BJ (cell line): ENCODE measurements around the gene CELSR2. TPM values are rescaled to one million over a fixed set of nuclear protein-coding genes. Genes with fewer than 3 reads are reported as not detected.
"Not testable (repeated sequence)": the region's sequence is repeated elsewhere in the genome, so short reads cannot be mapped to it uniquely, and the experiment has no call there.

Experiments
- CTCF ChIA-PET: fragments of 350-600 bp; formaldehyde crosslinking; extraction: SDS; loops from one replicate; lab custom pipeline; 2021; ENCODE audit warnings: antibody characterized with exemption, inconsistent platforms; lab: Yijun Ruan, JAX
- POLR2A ChIA-PET: fragments of 300-600 bp; sonication (Branson Sonifier 250); formaldehyde crosslinking; extraction: SDS; loops from one replicate; lab custom pipeline; 2021; ENCODE audit warnings: antibody characterized with exemption; lab: Charles Lee
- DNase-seq: peaks from one replicate; pipeline ENCODE4 v3.0.0-alpha.2; 2011; ENCODE audit warnings: low read depth
- H3K27me3 ChIP-seq: 2 replicates; pipeline ENCODE4 v1.6.0; 2011; ENCODE audit warnings: low read length; ENCODE audit not compliant: control insufficient read depth, insufficient read depth
- H3K36me3 ChIP-seq: 2 replicates; pipeline ENCODE4 v1.5.1; 2011; ENCODE audit warnings: low read length; ENCODE audit not compliant: control insufficient read depth, insufficient read depth
- H3K4me3 ChIP-seq: 2 replicates; pipeline ENCODE4 v1.5.1; 2011; ENCODE audit warnings: low read depth, mild to moderate bottlenecking, control low read depth, low read length
- CTCF ChIP-seq: IDR thresholded peaks from 2 replicates; pipeline ENCODE4 v1.5.1; 2011; ENCODE audit warnings: low read depth, mild to moderate bottlenecking, control low read depth, inconsistent platforms, low read length, moderate library complexity; ENCODE audit not compliant: insufficient read depth
- polyA plus RNA-seq: library from polyadenylated mRNA; depleted of rRNA; stranded (reverse); fragments of >200 nt; gene quantifications from 2 replicates; pipeline ENCODE4 v1.2.3, GENCODE V29; 2011

Gene CELSR2
- polyA plus RNA-seq, 1 experiment, result 0.98 TPM

DNA sequence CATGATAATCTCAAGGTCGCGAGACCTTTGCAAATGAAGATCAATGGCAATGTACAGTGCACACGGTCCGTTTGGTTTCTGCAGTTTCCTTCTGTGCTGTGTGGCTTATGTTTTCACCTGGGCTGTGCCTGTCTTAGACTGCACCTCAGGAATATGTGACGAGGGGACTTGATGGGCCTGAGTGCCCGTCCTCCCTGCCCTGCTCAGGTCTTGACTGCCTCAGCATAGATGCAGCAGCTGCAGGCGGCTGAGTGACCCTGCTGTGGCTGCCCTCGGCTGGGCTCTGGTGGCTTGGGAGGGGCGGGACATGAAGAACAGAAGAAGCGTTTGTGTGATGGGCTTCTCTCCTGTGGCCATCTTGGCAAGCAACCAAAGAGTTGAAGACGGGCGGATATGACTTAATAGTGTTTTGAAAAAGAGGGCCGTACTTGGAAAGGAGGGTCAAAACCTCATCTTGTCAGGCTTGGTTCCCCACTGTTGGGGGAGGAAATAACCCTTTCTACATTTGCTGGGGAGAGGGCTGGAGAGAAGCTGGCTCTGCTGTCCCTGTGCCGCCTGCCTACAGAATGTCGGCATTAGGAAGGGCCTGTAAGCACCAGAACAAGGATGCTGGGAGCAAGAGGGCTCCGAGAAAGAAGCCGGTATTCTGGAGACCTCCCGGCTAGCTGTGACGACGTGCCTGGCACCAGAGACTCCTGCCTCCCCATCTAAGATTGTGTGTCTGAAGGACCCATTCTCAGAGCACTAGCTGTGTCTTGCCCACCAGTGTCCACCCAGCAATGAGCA lies 50.4 kb downstream of the CELSR2 start:
- TF ChIP-seq CTCF, result no peak
- Histone ChIP-seq H3K27me3 (no peaks in the 10 kb centered on the region), H3K36me3 (no peaks in the 10 kb centered on the region), H3K4me3 (no peak overlapping the region)
- DNase-seq, result no peak
- ChIA-PET POLR2A (no interaction called here), CTCF (interaction anchor here (1.0 to 1.4 kb wide), 4 partner anchors 14 to 99 kb away, joined by 4 read pairs; partner anchors contain the start of genes PSRC1 and SORT1)

- H3K27me3 ChIP-seq, result no peaks in the 10 kb centered on the region
- ChIA-PET CTCF (interaction anchor here (1.1 to 1.2 kb wide), 2 partner anchors 18 to 23 kb away, joined by 4 read pairs; partner anchors contain the start of gene PSRC1), POLR2A (no interaction called here)
- H3K4me3 ChIP-seq, result no peak overlapping the region
- H3K36me3 ChIP-seq, result no peaks in the 10 kb centered on the region
- no peak for TF ChIP-seq CTCF
- DNase-seq, result no peak
Observed at GRCh38 chr1:109300650-109301151, 51.4 kb downstream of the CELSR2 start.

DNA sequence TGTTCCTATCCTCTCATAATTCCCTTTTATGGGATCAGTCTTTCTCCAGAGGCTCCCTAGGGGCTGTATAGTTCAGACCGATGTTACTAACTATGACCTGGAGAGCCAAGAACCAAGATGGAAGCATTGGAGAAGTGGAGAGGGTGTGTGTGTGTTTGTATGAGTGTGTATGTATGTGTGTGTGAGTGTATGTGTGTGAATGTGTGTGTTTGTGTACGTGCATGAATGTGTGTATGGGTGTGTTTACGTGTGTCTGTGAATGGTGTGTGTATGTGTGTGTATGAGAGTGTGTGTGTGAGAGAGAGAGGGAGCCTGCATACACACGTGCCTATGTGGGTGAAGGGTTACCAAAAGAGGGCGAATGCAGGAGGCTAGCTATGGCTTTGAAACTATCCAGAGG lies 52.5 kb downstream of the CELSR2 start:
- Histone ChIP-seq H3K27me3 (no peaks in the 10 kb centered on the region), H3K4me3 (no peak overlapping the region), H3K36me3 (no peaks in the 10 kb centered on the region)
- no peak for TF ChIP-seq CTCF
- CTCF ChIA-PET, result no interaction called here
- no peak for DNase-seq
- POLR2A ChIA-PET, result no interaction called here

DNA sequence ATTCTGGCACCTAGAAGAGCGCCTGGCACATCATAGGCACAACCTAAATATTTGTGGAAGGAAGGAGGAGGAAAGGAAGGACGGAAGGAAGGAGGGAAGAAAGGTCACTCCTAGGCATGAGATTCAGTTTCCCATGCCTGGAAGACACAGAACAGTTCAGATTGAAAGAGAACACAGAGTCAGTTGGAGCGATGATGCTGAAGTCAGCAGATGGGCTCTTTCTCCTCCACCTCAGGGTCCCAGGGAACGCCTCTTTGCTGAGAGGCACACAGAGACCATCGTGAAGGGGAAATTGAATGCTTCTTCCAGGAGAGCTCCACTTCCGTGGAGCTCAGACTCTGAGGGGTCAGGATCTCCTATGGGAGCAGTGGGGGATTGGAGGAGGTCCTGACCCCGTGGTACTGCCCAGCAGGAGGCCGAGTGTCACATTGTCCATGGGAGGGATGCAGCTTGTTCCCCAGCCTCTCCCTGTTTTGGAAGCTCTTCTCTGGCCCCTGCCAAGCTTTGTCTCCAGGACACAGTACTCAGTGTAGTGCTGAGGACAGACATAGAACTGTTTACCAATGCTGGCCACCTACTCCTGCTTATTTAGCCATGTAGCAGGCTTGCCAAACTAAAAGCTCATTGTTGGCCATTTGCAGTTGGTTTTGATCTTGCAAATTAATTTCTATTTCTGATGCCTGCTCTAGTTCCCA lies 55.0 kb downstream of the CELSR2 start:
- Histone ChIP-seq H3K27me3 (no peaks in the 10 kb centered on the region), H3K4me3 (no peak overlapping the region), H3K36me3 (no peaks in the 10 kb centered on the region)
- no peak for TF ChIP-seq CTCF
- ChIA-PET POLR2A (no interaction called here), CTCF (interaction anchor here (1.1 kb wide), 1 partner anchor 8 kb away, joined by 3 read pairs; no protein-coding TSS in a partner anchor)
- DNase-seq, result no peak

GRCh38 chr1:109305991-109306390 lies 56.7 kb downstream of the CELSR2 start:
- DNase-seq, H3K4me3 ChIP-seq, H3K36me3 ChIP-seq, POLR2A ChIA-PET, H3K27me3 ChIP-seq: not testable (repeated sequence)
- CTCF ChIA-PET, result interaction anchor here (1.1 to 2.7 kb wide), 4 partner anchors 9 to 42 kb away, joined by 3 to 9 read pairs (median 6); no protein-coding TSS in a partner anchor
